Measurements from ENCODE around the gene HMOX1.
A peak's percentile ranks its signal among the peaks of the same experiment; 100 is the strongest.

HMOX1 gene

GRCh38 chr22:35380537-35381423, at the start of gene HMOX1:
TSS of gene HMOX1 (plus strand) at chr22:35381096. CDS start at chr22:35381174, 78 bp downstream.
- DNase-seq (ENCODE audit: low spot score) = peak; percentile 69

- DNase-seq (ENCODE audit: low spot score) = no peak
These were observed 48.6 kb upstream of the HMOX1 start for GRCh38 chr22:35332278-35332677.

- DNase-seq (ENCODE audit: low spot score) = no peak
These were observed 47.7 kb upstream of the HMOX1 start for GRCh38 chr22:35333220-35333619.

- no peak for DNase-seq (ENCODE audit: low spot score)
These were observed 46.9 kb upstream of the HMOX1 start for GRCh38 chr22:35334004-35334403.

- DNase-seq (ENCODE audit: low spot score) = no peak
These were observed 45.4 kb upstream of the HMOX1 start for GRCh38 chr22:35335468-35335867.

GRCh38 chr22:35335936-35336781, 44.7 kb upstream of the HMOX1 start:
- no peak for DNase-seq (ENCODE audit: low spot score)

GRCh38 chr22:35337932-35338331, 43.0 kb upstream of the HMOX1 start:
- no peak for DNase-seq (ENCODE audit: low spot score)

GRCh38 chr22:35341090-35341874, 39.6 kb upstream of the HMOX1 start:
- DNase-seq (ENCODE audit: low spot score) = no peak

GRCh38 chr22:35342390-35342789, 38.5 kb upstream of the HMOX1 start:
- DNase-seq (ENCODE audit: low spot score) = no peak

- no peak for DNase-seq (ENCODE audit: low spot score)
These were observed 37.0 kb upstream of the HMOX1 start for GRCh38 chr22:35343664-35344550.

GRCh38 chr22:35344956-35345690, 35.8 kb upstream of the HMOX1 start:
- DNase-seq (ENCODE audit: low spot score) = no peak

GRCh38 chr22:35345808-35346505, 34.9 kb upstream of the HMOX1 start:
- no peak for DNase-seq (ENCODE audit: low spot score)

- no peak for DNase-seq (ENCODE audit: low spot score)
These were observed 34.2 kb upstream of the HMOX1 start for GRCh38 chr22:35346596-35347220.

GRCh38 chr22:35347462-35347861, 33.4 kb upstream of the HMOX1 start:
- DNase-seq (ENCODE audit: low spot score) = no peak

- no peak for DNase-seq (ENCODE audit: low spot score)
These were observed 32.8 kb upstream of the HMOX1 start for GRCh38 chr22:35348026-35348590.

GRCh38 chr22:35348703-35349102, 32.2 kb upstream of the HMOX1 start:
- no peak for DNase-seq (ENCODE audit: low spot score)

- DNase-seq (ENCODE audit: low spot score) = no peak
These were observed 31.6 kb upstream of the HMOX1 start for GRCh38 chr22:35349368-35349703.

GRCh38 chr22:35349704-35350538, 31.0 kb upstream of the HMOX1 start:
- DNase-seq (ENCODE audit: low spot score) = no peak
